Activated CD4-positive, alpha-beta T cell treated with anti-CD3 and anti-CD28 coated beads, Interleukin-2, amount 50 U/mL, for 4 hours (primary cell): ENCODE results near the gene DCLRE1B.
"Not testable (repeated sequence)": the region's sequence is repeated elsewhere in the genome, so short reads cannot be mapped to it uniquely, and the experiment has no call there.

Experiments used
- DNase-seq, 2 experiments: peaks; one replicate each; pipeline ENCODE4 v3.0.0-alpha.2; 2020

Gene DCLRE1B

GRCh38 chr1:113928941-113929749 lies 24.0 kb downstream of the DCLRE1B start, which contains the start of gene HIPK1:
Gene HIPK1, plus strand, starts transcription at chr1:113929324.
- peak; percentile 91 to 94 for DNase-seq

- DNase-seq: peak; percentile 34 to 41
Measured at GRCh38 chr1:113929750-113930498, 24.8 kb downstream of the DCLRE1B start.

- peak; percentile 46 to 57 for DNase-seq
Measured at GRCh38 chr1:113930499-113931161, 25.5 kb downstream of the DCLRE1B start.

- DNase-seq: no peak
Measured at GRCh38 chr1:113931451-113931851, 26.3 kb downstream of the DCLRE1B start.

GRCh38 chr1:113934006-113934405 lies 28.9 kb downstream of the DCLRE1B start:
- no peak for DNase-seq

GRCh38 chr1:113934511-113935055 lies 29.5 kb downstream of the DCLRE1B start:
- DNase-seq: no peak

GRCh38 chr1:113935176-113935575 lies 30.1 kb downstream of the DCLRE1B start:
- DNase-seq: no peak

- no peak for DNase-seq
Measured at GRCh38 chr1:113935970-113936369, 30.8 kb downstream of the DCLRE1B start.

- DNase-seq: no peak
Measured at GRCh38 chr1:113937146-113937545, 32.0 kb downstream of the DCLRE1B start.

- DNase-seq: no peak
Measured at GRCh38 chr1:113938192-113938591, 33.1 kb downstream of the DCLRE1B start.

- no peak for DNase-seq
Measured at GRCh38 chr1:113940365-113941244, 35.5 kb downstream of the DCLRE1B start.

GRCh38 chr1:113941245-113941559 lies 36.1 kb downstream of the DCLRE1B start:
- no peak for DNase-seq

- no peak for DNase-seq
Measured at GRCh38 chr1:113942527-113942926, 37.4 kb downstream of the DCLRE1B start.

GRCh38 chr1:113943028-113943811 lies 38.1 kb downstream of the DCLRE1B start:
- no peak for DNase-seq

GRCh38 chr1:113945329-113945728 lies 40.2 kb downstream of the DCLRE1B start:
- no peak for DNase-seq

GRCh38 chr1:113946112-113946511 lies 41.0 kb downstream of the DCLRE1B start:
- no peak for DNase-seq

GRCh38 chr1:113946678-113947387 lies 41.7 kb downstream of the DCLRE1B start:
- DNase-seq: no peak

- DNase-seq: no peak
Measured at GRCh38 chr1:113947388-113948107, 42.4 kb downstream of the DCLRE1B start.

- DNase-seq: not testable (repeated sequence)
Measured at GRCh38 chr1:113948151-113948550, 43.0 kb downstream of the DCLRE1B start.

- no peak for DNase-seq
Measured at GRCh38 chr1:113949007-113949406, 43.9 kb downstream of the DCLRE1B start.
